ENCODE results near the gene RNF208. TPM values are rescaled to one million over a fixed set of nuclear protein-coding genes. Genes with fewer than 3 reads are reported as not detected.

RNF208 gene, protein sequence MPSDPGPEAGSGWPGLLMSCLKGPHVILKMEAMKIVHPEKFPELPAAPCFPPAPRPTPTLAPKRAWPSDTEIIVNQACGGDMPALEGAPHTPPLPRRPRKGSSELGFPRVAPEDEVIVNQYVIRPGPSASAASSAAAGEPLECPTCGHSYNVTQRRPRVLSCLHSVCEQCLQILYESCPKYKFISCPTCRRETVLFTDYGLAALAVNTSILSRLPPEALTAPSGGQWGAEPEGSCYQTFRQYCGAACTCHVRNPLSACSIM
- not detected for polyA plus RNA-seq

DNA sequence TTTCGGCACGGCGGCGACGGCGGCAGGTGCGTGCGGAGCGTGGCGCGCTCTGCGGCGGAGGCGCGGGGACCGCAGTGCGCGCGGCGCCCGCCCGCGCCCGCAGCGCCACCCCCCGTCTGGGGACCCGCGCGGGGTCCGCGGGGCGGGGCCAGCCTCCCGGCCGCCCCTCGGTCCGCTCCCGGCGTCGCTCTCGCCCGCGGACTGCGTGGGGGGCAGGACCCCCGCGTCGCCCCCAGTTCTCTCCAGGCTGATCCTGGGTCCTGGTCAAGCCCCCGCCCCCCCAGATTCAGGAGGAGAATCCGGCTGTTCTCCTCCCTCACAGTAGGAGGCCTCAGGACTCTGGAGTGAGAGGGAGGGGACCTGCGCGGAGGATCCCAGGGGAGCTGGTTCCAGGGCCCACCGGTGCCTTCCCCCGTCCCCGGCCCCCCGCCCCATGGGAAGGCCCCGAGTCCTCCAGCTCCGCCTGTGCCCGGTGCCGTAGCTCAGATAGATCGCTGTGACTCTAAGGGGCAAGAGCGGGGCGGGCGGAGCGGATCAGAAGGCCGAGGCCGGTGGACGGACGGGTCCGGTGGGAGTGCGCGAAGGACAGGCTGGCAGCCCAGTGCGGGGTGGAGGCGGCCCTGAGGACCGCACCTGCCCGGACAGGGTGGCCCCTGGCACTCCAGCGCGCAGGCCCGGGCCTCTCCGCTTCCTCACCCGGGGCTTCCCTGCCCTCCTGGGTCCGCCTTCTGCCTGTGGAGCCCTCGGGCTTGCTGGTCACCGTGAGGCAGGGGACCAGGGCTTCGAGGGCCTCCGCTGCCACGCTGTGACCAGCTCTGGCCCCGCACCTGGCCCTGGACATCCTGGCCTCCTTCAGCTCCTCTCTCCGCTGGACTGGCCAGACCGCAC, at the start of gene RNF208:
Gene RNF208 (minus strand): TSS at position 51 of the 888 bp plus-strand sequence. CDS start 1,028 bp downstream, outside the sequence.
- Mint-ChIP-seq H3K36me3 (no peaks in the 10 kb centered on the region), H3K4me3 (peak within 1 kb of the TSS; percentile 76 to 94 (median 88)), H3K27ac (peak within 1 kb of the TSS; percentile 50 to 90 (median 78)), H3K9me3 (no peaks in the 10 kb centered on the region), H3K4me1 (peaks cover 0 to 2% (median 2%) of the 10 kb centered on the region in 3 donors), H3K27me3 (peaks cover 2% of the 10 kb centered on the region)

- H3K4me1 Mint-ChIP-seq, result peaks cover 28 to 46% (median 46%) of the 10 kb centered on the region in 3 donors
Observed at GRCh38 chr9:137271696-137272076, 49.6 kb upstream of the RNF208 start.

DNA sequence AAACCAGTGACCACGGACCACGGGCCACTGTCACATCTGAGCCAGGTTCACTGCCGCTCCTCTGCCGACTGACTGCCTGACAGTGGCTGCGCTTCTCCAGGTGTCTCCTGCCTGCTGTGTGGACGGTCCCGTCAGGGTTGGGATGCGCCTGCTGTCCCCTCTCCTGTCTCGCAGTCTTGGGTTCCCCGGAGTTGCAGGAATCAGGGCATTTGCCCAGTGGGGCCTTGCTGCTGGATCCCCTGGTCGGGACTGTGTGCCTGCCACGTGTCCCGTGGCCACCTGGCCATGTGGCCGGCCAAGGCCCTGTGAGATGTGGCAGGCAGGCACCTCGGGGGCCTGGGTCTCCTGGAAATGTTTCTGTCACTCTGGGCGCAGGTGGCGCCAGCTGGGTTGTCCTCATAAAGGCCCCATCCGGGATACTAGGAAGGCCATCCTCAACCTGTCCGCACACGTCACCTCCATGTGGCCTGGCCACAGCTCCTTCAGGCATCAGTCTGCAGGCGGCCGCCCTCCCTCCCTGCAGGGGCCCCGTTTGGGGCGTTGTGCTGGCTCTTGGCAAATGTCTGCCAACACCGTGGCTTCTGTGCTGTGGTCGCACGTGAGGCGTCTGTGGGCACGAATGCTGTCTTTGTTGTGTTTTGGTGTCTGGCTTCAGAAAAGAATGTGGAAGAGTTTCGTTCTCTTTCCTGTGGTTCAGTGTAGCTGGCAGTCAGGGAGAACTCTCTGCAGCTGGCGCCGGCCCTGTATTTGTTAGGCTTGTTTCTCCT, 49.1 kb upstream of the RNF208 start:
- H3K27me3 Mint-ChIP-seq, result no peaks in the 10 kb centered on the region

More at GRCh38 chr9:137271696-137272076, 49.6 kb upstream of the RNF208 start:
- peak overlapping the region; percentile 31 to 85 (median 65) for H3K27ac Mint-ChIP-seq
- H3K4me3 Mint-ChIP-seq, result peak overlapping the region in 1 of 4 donors; percentile 31
- H3K36me3 Mint-ChIP-seq, result peaks cover 6% of the 10 kb centered on the region
- no peaks in the 10 kb centered on the region for H3K9me3 Mint-ChIP-seq
- H3K27me3 Mint-ChIP-seq, result no peaks in the 10 kb centered on the region

GRCh38 chr9:137269231-137269772, 47.3 kb upstream of the RNF208 start:
- Mint-ChIP-seq H3K4me1 (peaks cover 24 to 31% (median 28%) of the 10 kb centered on the region in 3 donors), H3K27me3 (no peaks in the 10 kb centered on the region), H3K36me3 (peaks cover 6% of the 10 kb centered on the region), H3K4me3 (peak overlapping the region; percentile 91 to 96 (median 94)), H3K9me3 (no peaks in the 10 kb centered on the region), H3K27ac (peak overlapping the region; percentile 31 to 88 (median 86))

More for the DNA sequence above, 49.1 kb upstream of the RNF208 start:
- Mint-ChIP-seq H3K27ac (peak overlapping the region; percentile 31 to 85 (median 65)), H3K9me3 (no peaks in the 10 kb centered on the region), H3K4me3 (peak overlapping the region in 2 of 4 donors; percentile 31 to 87), H3K36me3 (peaks cover 6% of the 10 kb centered on the region), H3K4me1 (peaks cover 28 to 46% (median 43%) of the 10 kb centered on the region in 3 donors)

- H3K9me3 Mint-ChIP-seq, result no peaks in the 10 kb centered on the region
- no peaks in the 10 kb centered on the region for H3K27me3 Mint-ChIP-seq
- H3K4me1 Mint-ChIP-seq, result peaks cover 23 to 32% (median 27%) of the 10 kb centered on the region in 3 donors
- H3K36me3 Mint-ChIP-seq, result peaks cover 6% of the 10 kb centered on the region
- peak overlapping the region; percentile 91 to 96 (median 94) for H3K4me3 Mint-ChIP-seq
- H3K27ac Mint-ChIP-seq, result peak overlapping the region; percentile 31 to 93 (median 88)
Observed at GRCh38 chr9:137268538-137269201, 46.6 kb upstream of the RNF208 start.

GRCh38 chr9:137267933-137268355, 45.9 kb upstream of the RNF208 start:
- Mint-ChIP-seq H3K27ac (peak overlapping the region; percentile 32 to 93 (median 88)), H3K36me3 (peaks cover 6% of the 10 kb centered on the region), H3K4me3 (peak overlapping the region; percentile 91 to 96 (median 94)), H3K27me3 (no peaks in the 10 kb centered on the region), H3K4me1 (peaks cover 23 to 34% (median 27%) of the 10 kb centered on the region in 3 donors), H3K9me3 (no peaks in the 10 kb centered on the region)

GRCh38 chr9:137266585-137267453, 44.8 kb upstream of the RNF208 start:
- peak overlapping the region in 1 of 3 donors; percentile 23 for H3K27ac Mint-ChIP-seq
- peak overlapping the region in 2 of 4 donors; percentile 95 to 96 for H3K4me3 Mint-ChIP-seq
- peaks cover 25 to 35% (median 27%) of the 10 kb centered on the region in 3 donors for H3K4me1 Mint-ChIP-seq
- H3K36me3 Mint-ChIP-seq, result peaks cover 6% of the 10 kb centered on the region
- no peaks in the 10 kb centered on the region for H3K9me3 Mint-ChIP-seq
- no peaks in the 10 kb centered on the region for H3K27me3 Mint-ChIP-seq

DNA sequence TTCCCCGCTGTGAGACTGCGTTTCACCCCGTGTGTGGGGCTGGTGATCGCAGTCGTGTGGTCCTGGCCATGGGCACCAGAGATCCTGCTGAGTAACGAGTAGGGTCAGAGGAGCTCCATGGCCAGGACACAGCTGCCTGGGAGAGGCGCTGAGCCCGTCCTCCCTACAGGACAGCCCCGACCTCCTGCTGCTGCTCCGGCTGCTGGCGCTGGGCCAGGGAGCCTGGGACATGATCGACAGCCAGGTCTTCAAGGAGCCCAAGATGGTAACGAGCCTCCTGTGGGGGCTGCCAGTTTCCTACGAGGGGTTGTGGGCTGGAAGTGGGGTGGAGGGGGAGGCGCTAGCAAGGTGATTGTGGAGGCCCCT, 44.1 kb upstream of the RNF208 start:
- Mint-ChIP-seq H3K36me3 (peaks cover 4% of the 10 kb centered on the region), H3K4me3 (no peak overlapping the region), H3K27me3 (no peaks in the 10 kb centered on the region), H3K27ac (no peak overlapping the region), H3K9me3 (no peaks in the 10 kb centered on the region), H3K4me1 (peaks cover 24 to 35% (median 28%) of the 10 kb centered on the region in 3 donors)

DNA sequence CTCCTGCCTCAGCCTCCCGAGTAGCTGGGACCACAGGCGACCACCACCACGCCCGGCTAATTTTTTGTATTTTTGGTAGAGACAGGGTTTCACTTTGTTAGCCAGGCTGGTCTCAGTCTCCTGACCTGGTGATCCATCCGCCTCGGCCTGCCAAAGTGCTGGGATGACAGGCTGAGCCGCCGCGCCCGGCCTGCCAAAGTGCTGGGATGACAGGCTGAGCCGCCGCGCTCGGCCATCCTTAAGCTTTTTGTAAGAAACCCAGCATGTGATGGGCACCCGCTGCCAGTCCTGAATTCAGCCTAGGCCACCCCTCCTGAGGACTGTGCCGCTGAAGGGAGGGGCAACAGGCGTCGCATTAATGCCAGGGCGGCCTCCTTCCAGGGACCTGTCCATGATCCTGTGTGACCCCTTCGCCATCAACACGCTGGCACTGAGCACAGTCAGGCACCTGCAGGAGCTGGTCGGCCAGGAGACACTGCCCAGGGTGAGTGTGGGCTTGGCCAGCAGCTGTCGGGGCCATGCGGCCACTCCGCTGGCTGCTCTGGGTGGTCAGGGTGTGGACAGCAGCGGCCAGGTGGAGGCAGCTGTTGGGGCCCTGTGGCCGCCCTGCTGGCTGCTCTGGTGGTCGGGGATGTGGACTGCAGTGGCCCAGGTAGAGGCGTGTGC, 43.6 kb upstream of the RNF208 start:
- Mint-ChIP-seq H3K4me1 (peaks cover 20 to 32% (median 28%) of the 10 kb centered on the region in 3 donors), H3K36me3 (peaks cover 4% of the 10 kb centered on the region), H3K27ac (peak overlapping the region in 1 of 3 donors; percentile 63), H3K27me3 (no peaks in the 10 kb centered on the region), H3K4me3 (no peak overlapping the region), H3K9me3 (no peaks in the 10 kb centered on the region)

GRCh38 chr9:137264067-137264466, 42.0 kb upstream of the RNF208 start:
- Mint-ChIP-seq H3K27me3 (no peaks in the 10 kb centered on the region), H3K4me3 (peak overlapping the region in 1 of 4 donors; percentile 29), H3K4me1 (peaks cover 11 to 22% (median 19%) of the 10 kb centered on the region in 3 donors), H3K36me3 (no peaks in the 10 kb centered on the region), H3K27ac (no peak overlapping the region), H3K9me3 (no peaks in the 10 kb centered on the region)

GRCh38 chr9:137263506-137263905, 41.5 kb upstream of the RNF208 start:
- Mint-ChIP-seq H3K4me1 (peaks cover 7 to 18% (median 15%) of the 10 kb centered on the region in 3 donors), H3K27ac (no peak overlapping the region), H3K36me3 (no peaks in the 10 kb centered on the region), H3K9me3 (no peaks in the 10 kb centered on the region), H3K27me3 (no peaks in the 10 kb centered on the region), H3K4me3 (no peak overlapping the region)

DNA sequence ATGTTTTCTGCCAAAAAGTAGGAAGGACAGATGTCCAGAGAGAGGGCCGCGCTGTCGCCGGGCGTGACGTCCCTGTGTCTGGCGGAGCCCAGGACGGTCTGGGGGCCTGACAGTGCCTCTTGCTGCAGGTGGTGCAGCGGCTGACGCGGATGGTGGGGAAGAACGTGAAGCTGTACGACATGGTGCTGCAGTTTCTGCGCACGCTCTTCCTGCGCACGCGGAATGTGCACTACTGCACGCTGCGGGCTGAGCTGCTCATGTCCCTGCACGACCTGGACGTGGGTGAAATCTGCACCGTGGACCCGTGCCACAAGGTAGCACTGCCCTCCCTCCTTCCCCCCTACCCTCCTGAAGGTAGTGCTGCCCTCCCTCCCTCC, 40.9 kb upstream of the RNF208 start:
- no peaks in the 10 kb centered on the region for H3K9me3 Mint-ChIP-seq
- no peak overlapping the region for H3K4me3 Mint-ChIP-seq
- H3K27ac Mint-ChIP-seq, result no peak overlapping the region
- no peaks in the 10 kb centered on the region for H3K36me3 Mint-ChIP-seq
- H3K27me3 Mint-ChIP-seq, result no peaks in the 10 kb centered on the region
- H3K4me1 Mint-ChIP-seq, result peaks cover 7 to 15% (median 9%) of the 10 kb centered on the region in 3 donors
